Activated CD8-positive, alpha-beta memory T cell treated with anti-CD3 and anti-CD28 coated beads, Interleukin-2, amount 50 U/mL, for 48 hours (primary cell): ENCODE measurements around the gene DERL3.
A peak's percentile ranks its signal among the peaks of the same experiment; 100 is the strongest.
"Not testable (repeated sequence)": the region's sequence is repeated elsewhere in the genome, so short reads cannot be mapped to it uniquely, and the experiment has no call there.

ENCODE experiments used
- DNase-seq: peaks from one replicate; pipeline ENCODE4 v3.0.0-alpha.2; 2020

The DERL3 gene

GRCh38 chr22:23838681-23839468 lies at the start of gene DERL3:
Gene DERL3 (minus strand): TSS chr22:23839006. CDS start chr22:23838987, 19 bp downstream.
- peak; percentile 97 for DNase-seq

- no peak for DNase-seq
Measured at GRCh38 chr22:23884140-23884539, 45.3 kb upstream of the DERL3 start.

GRCh38 chr22:23883658-23884057 lies 44.9 kb upstream of the DERL3 start:
- DNase-seq: no peak

- DNase-seq: no peak
Measured at GRCh38 chr22:23882370-23882769, 43.6 kb upstream of the DERL3 start.

GRCh38 chr22:23878219-23878618 lies 39.4 kb upstream of the DERL3 start:
- no peak for DNase-seq

- DNase-seq: no peak
Measured at GRCh38 chr22:23877566-23877965, 38.8 kb upstream of the DERL3 start.

GRCh38 chr22:23875801-23876200 lies 37.0 kb upstream of the DERL3 start:
- no peak for DNase-seq

GRCh38 chr22:23874871-23875270 lies 36.1 kb upstream of the DERL3 start:
- no peak for DNase-seq

GRCh38 chr22:23868580-23868979 lies 29.8 kb upstream of the DERL3 start:
- no peak for DNase-seq

- DNase-seq: not testable (repeated sequence)
Measured at GRCh38 chr22:23864499-23865154, 25.8 kb upstream of the DERL3 start.

- no peak for DNase-seq
Measured at GRCh38 chr22:23862103-23862502, 23.3 kb upstream of the DERL3 start.

GRCh38 chr22:23860187-23860586 lies 21.4 kb upstream of the DERL3 start:
- DNase-seq: not testable (repeated sequence)

- DNase-seq: no peak
Measured at GRCh38 chr22:23859201-23859600, 20.4 kb upstream of the DERL3 start.

GRCh38 chr22:23858484-23858815 lies 19.6 kb upstream of the DERL3 start:
- DNase-seq: no peak

GRCh38 chr22:23857606-23858483 lies 19.0 kb upstream of the DERL3 start, which contains the start of gene SLC2A11:
Gene SLC2A11 (plus strand): TSS chr22:23857875. CDS start chr22:23858000, 125 bp downstream.
- DNase-seq: peak; percentile 96

GRCh38 chr22:23856721-23857605 lies 18.2 kb upstream of the DERL3 start:
- DNase-seq: peak; percentile 76

GRCh38 chr22:23850136-23850611 lies 11.4 kb upstream of the DERL3 start:
- no peak for DNase-seq

- DNase-seq: peak; percentile 98
Measured at GRCh38 chr22:23849009-23850006, 10.5 kb upstream of the DERL3 start.

- DNase-seq: no peak
Measured at GRCh38 chr22:23847991-23848864, 9.4 kb upstream of the DERL3 start.
